ENCODE data around the gene SGMS1. TPM values are rescaled to one million over a fixed set of nuclear protein-coding genes. Genes with fewer than 3 reads are reported as not detected.

SGMS1 gene
- total RNA-seq, 4 donors from 2014 or later = 107 to 234 (median 134) TPM

GRCh38 chr10:50615658-50616057 is 8.1 kb downstream of the SGMS1 start:
- no peaks in the 10 kb centered on the region for H3K9me3 ChIP-seq
- no peak overlapping the region for H3K4me3 ChIP-seq
- H3K27ac ChIP-seq = no peak overlapping the region
- 81 to 82% methylated on average over 2 of the region's 2 CpGs for WGBS, 2 donors
- no peaks in the 10 kb centered on the region for H3K27me3 ChIP-seq
- DNase-seq (ENCODE audit: low spot score in 2 of 2) = no peak
- peaks cover 0 to 51% (median 9%) of the 10 kb centered on the region in 4 donors for H3K4me1 ChIP-seq
- H3K36me3 ChIP-seq = no peaks in the 10 kb centered on the region
- TF ChIP-seq EP300 (IDR thresholded peaks at IDR 0.05) = no peak
- TF ChIP-seq POLR2A (IDR thresholded peaks at IDR 0.05) = no peak
- TF ChIP-seq, protein P1, sequence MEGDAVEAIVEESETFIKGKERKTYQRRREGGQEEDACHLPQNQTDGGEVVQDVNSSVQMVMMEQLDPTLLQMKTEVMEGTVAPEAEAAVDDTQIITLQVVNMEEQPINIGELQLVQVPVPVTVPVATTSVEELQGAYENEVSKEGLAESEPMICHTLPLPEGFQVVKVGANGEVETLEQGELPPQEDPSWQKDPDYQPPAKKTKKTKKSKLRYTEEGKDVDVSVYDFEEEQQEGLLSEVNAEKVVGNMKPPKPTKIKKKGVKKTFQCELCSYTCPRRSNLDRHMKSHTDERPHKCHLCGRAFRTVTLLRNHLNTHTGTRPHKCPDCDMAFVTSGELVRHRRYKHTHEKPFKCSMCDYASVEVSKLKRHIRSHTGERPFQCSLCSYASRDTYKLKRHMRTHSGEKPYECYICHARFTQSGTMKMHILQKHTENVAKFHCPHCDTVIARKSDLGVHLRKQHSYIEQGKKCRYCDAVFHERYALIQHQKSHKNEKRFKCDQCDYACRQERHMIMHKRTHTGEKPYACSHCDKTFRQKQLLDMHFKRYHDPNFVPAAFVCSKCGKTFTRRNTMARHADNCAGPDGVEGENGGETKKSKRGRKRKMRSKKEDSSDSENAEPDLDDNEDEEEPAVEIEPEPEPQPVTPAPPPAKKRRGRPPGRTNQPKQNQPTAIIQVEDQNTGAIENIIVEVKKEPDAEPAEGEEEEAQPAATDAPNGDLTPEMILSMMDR (IDR thresholded peaks at IDR 0.05) = no peak

- Histone ChIP-seq H3K27me3 (no peaks in the 10 kb centered on the region), H3K9me3 (no peaks in the 10 kb centered on the region), H3K27ac (peak overlapping the region in 1 of 4 donors; percentile 54), H3K4me3 (no peak overlapping the region), H3K36me3 (no peaks in the 10 kb centered on the region), H3K4me1 (peaks cover 0 to 51% (median under 1%) of the 10 kb centered on the region in 4 donors)
- WGBS, 2 donors = 77 to 85% methylated on average over 7 of the region's 7 CpGs
- no peak for DNase-seq (ENCODE audit: low spot score in 2 of 2)
- TF ChIP-seq, protein P1 (IDR thresholded peaks at IDR 0.05) = peak in 1 of 5 experiments; percentile 20
- TF ChIP-seq EP300 (IDR thresholded peaks at IDR 0.05) = no peak
- TF ChIP-seq POLR2A (IDR thresholded peaks at IDR 0.05) = no peak
These were observed 9.2 kb downstream of the SGMS1 start for GRCh38 chr10:50614444-50615137.

DNA sequence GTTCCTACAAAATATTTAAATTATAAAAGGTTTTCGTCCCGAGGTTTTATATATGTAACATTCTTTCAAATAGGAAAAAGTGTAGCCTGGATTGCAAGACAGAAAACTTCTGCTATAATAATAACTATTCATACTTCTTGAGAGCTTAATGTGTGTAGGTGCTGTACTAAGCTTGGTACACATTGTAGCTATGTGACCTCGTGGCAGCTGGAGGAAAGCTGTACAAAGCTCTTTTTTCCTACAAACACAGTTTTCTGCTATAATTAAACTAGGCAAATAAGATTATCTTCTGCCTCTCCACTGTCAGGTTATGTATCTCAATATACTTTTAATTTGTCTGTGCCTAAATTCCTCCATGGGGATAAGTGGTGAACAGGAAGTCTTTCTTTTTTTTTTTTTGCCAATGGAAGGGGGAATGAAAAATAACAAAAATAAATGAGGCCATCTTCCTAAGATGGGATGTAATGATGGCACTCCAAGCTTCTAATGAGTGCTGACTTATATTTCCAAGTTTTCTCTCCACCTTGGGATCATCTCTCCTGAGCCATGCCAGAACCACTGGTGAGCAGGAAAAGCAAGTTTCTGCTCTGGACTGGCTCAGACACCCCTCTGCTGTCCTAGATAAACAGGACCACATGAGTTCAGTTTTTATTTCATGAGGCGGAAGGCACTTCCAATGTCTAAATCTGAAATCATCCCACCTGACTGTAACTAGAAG is 9.9 kb downstream of the SGMS1 start:
- no peak for DNase-seq (ENCODE audit: low spot score in 2 of 2)
- Histone ChIP-seq H3K36me3 (no peaks in the 10 kb centered on the region), H3K4me1 (peaks cover 0 to 45% (median 0%) of the 10 kb centered on the region in 4 donors), H3K27ac (peak overlapping the region in 2 of 4 donors; percentile 14 to 56), H3K4me3 (no peak overlapping the region), H3K27me3 (no peaks in the 10 kb centered on the region), H3K9me3 (no peaks in the 10 kb centered on the region)
- WGBS, 2 donors = 53 to 66% methylated on average over 4 of the region's 4 CpGs
- TF ChIP-seq POLR2A (IDR thresholded peaks at IDR 0.05) (no peak), EP300 (IDR thresholded peaks at IDR 0.05) (no peak)
- TF ChIP-seq, protein P1 (IDR thresholded peaks at IDR 0.05) = no peak

- Histone ChIP-seq H3K27ac (peak overlapping the region in 2 of 4 donors; percentile 14 to 56), H3K36me3 (no peaks in the 10 kb centered on the region), H3K4me3 (no peak overlapping the region), H3K4me1 (peaks cover 0 to 51% (median under 1%) of the 10 kb centered on the region in 4 donors), H3K9me3 (no peaks in the 10 kb centered on the region), H3K27me3 (no peaks in the 10 kb centered on the region)
- TF ChIP-seq, protein P1 (IDR thresholded peaks at IDR 0.05) = no peak
- no peak for TF ChIP-seq EP300 (IDR thresholded peaks at IDR 0.05)
- TF ChIP-seq POLR2A (IDR thresholded peaks at IDR 0.05) = no peak
- 59 to 71% methylated on average over 2 of the region's 2 CpGs for WGBS, 2 donors
- no peak for DNase-seq (ENCODE audit: low spot score in 2 of 2)
These were observed 10.6 kb downstream of the SGMS1 start for GRCh38 chr10:50613150-50613549.

DNA sequence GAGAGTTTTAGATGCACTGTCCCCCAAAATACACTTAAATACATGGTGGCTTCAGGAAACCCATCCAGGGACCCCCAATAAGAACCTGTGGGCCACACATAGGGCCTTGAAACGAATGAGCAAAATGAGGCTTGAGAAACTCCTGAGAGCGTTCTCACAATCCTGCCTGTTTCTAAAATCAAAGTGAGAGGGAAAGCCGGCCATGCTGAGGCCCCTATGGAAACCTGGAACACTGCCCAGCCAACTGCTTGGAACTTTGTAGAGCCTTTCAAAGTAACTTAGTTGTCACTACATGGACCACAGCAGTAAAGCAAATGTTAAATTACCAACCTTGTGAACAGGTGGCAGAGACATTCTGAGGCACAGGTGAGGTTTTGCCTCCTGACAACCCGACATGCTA is 13.4 kb downstream of the SGMS1 start:
- Histone ChIP-seq H3K36me3 (no peaks in the 10 kb centered on the region), H3K4me3 (no peak overlapping the region), H3K27ac (no peak overlapping the region), H3K4me1 (peaks cover 0 to 77% (median 16%) of the 10 kb centered on the region in 4 donors), H3K27me3 (no peaks in the 10 kb centered on the region), H3K9me3 (no peaks in the 10 kb centered on the region)
- WGBS, 2 donors = 48 to 54% methylated on average over 4 of the region's 4 CpGs
- DNase-seq (ENCODE audit: low spot score in 2 of 2) = no peak
- TF ChIP-seq, protein P1 (IDR thresholded peaks at IDR 0.05) = no peak
- TF ChIP-seq EP300 (IDR thresholded peaks at IDR 0.05) = no peak
- TF ChIP-seq POLR2A (IDR thresholded peaks at IDR 0.05) = no peak
